ENCODE results near the gene TMEM151A. TPM values are rescaled to one million over a fixed set of nuclear protein-coding genes. Genes with fewer than 3 reads are reported as not detected.

TMEM151A gene
- total RNA-seq, 4 donors from 2014 or later: not detected

DNA sequence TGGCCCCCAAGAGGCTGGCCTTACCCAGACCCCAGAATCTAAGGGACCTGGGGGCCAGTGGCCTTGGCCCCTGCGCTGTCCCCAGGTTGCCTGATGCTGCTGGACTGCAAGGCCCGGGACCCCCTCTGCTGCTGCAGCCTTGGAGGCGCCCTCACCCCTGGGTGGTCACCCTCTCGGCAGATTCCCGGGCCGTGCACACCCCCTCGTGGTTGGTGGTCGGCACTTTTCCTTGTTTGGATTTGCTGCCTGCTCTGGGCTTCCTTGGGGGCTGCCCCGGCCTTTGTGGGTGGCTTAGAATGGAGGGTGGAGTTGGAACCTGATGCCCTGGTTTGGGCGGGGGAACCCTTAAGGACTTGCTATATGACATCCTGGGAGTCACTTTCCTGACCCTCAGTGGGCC lies 39.2 kb downstream of the TMEM151A start:
- in situ Hi-C loops (cut with MboI; ENCODE audit: low sequenced_read_pairs in 4 of 4) (no loop called here), intact Hi-C loops (cut with DNase I; ENCODE audit: low total_unique reads) (no loop called here)
- H3K36me3 ChIP-seq: no peaks in the 10 kb centered on the region
- no peaks in the 10 kb centered on the region for H3K27me3 ChIP-seq
- TF ChIP-seq CTCF (IDR thresholded peaks at IDR 0.05 in 4 of 5, conservative IDR thresholded peaks at IDR 0.05 in 1 of 5) (no peak), POLR2A (IDR thresholded peaks at IDR 0.05) (no peak)
- no peaks in the 10 kb centered on the region for H3K9me3 ChIP-seq
- no peak for ATAC-seq
- peaks cover 21 to 30% of the 10 kb centered on the region in 2 donors for H3K4me1 ChIP-seq
- DNase-seq: no peak
- H3K27ac ChIP-seq: no peak overlapping the region
- H3K4me3 ChIP-seq: no peak overlapping the region

- no peak for ATAC-seq
- H3K4me3 ChIP-seq: no peak overlapping the region
- in situ Hi-C loops (cut with MboI; ENCODE audit: low sequenced_read_pairs in 4 of 4): no loop called here
- DNase-seq: no peak
- TF ChIP-seq CTCF (IDR thresholded peaks at IDR 0.05 in 4 of 5, conservative IDR thresholded peaks at IDR 0.05 in 1 of 5) (no peak), POLR2A (IDR thresholded peaks at IDR 0.05) (no peak)
- H3K36me3 ChIP-seq: no peaks in the 10 kb centered on the region
- H3K27me3 ChIP-seq: no peaks in the 10 kb centered on the region
- H3K4me1 ChIP-seq: peaks cover 29 to 35% of the 10 kb centered on the region in 2 donors
- no peaks in the 10 kb centered on the region for H3K9me3 ChIP-seq
- H3K27ac ChIP-seq: no peak overlapping the region
- intact Hi-C loops (cut with DNase I; ENCODE audit: low total_unique reads): no loop called here
Observed at GRCh38 chr11:66331542-66332370, 40.1 kb downstream of the TMEM151A start.

- DNase-seq (no peak), ATAC-seq (no peak)
- no peak overlapping the region for H3K4me3 ChIP-seq
- no peaks in the 10 kb centered on the region for H3K36me3 ChIP-seq
- peaks cover 35 to 36% of the 10 kb centered on the region in 2 donors for H3K4me1 ChIP-seq
- no peaks in the 10 kb centered on the region for H3K9me3 ChIP-seq
- in situ Hi-C loops (cut with MboI; ENCODE audit: low sequenced_read_pairs in 4 of 4): no loop called here
- H3K27ac ChIP-seq: no peak overlapping the region
- TF ChIP-seq POLR2A (IDR thresholded peaks at IDR 0.05) (no peak), CTCF (IDR thresholded peaks at IDR 0.05 in 4 of 5, conservative IDR thresholded peaks at IDR 0.05 in 1 of 5) (no peak)
- intact Hi-C loops (cut with DNase I; ENCODE audit: low total_unique reads): no loop called here
- no peaks in the 10 kb centered on the region for H3K27me3 ChIP-seq
Observed at GRCh38 chr11:66332371-66333219, 40.9 kb downstream of the TMEM151A start.

DNA sequence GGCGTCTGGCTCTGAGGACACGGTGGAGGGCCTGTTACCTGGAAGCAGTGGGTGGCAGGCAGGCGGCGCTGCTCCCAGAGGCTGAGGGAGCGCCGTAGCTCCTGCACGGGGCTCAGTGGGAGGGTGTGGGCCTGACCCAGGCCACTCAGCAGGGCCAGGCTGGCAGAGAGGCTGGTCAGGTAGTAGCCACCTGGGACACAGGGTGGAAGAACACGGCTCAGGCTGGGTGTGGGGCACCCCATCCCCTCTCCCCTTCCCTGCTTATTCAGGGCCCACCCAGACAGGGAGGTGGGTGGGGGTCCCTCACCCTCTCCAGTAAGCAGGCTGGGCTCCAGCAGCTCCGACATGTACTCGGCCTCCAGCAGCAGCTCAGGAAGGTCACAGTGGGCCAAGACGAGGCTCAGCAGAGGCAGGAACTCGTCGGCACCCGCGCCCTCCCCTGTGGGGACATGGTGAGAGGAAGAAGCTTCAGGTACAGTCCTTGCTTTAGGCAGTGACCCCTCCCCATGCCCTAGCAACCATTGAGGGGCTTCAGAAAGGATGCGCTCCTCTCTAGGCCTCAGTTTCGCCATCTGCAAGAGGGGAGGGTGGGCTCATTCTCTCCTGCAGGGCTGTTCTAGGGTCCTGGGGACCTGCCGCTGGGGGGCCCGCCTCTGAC lies 41.7 kb downstream of the TMEM151A start:
- H3K4me3 ChIP-seq: no peak overlapping the region
- DNase-seq (no peak), ATAC-seq (no peak)
- TF ChIP-seq CTCF (IDR thresholded peaks at IDR 0.05 in 4 of 5, conservative IDR thresholded peaks at IDR 0.05 in 1 of 5): no peak
- TF ChIP-seq POLR2A (IDR thresholded peaks at IDR 0.05): no peak
- intact Hi-C loops (cut with DNase I; ENCODE audit: low total_unique reads): no loop called here
- H3K36me3 ChIP-seq: peaks cover 0 to 1% of the 10 kb centered on the region in 2 donors
- no peak overlapping the region for H3K27ac ChIP-seq
- in situ Hi-C loops (cut with MboI; ENCODE audit: low sequenced_read_pairs in 4 of 4): no loop called here
- H3K9me3 ChIP-seq: no peaks in the 10 kb centered on the region
- no peaks in the 10 kb centered on the region for H3K27me3 ChIP-seq
- peaks cover 31 to 33% of the 10 kb centered on the region in 2 donors for H3K4me1 ChIP-seq

All from gastrocnemius medialis (tissue), 4 donors.